ENCODE measurements around the gene CNOT10.
A peak's percentile ranks its signal among the peaks of the same experiment; 100 is the strongest.
"Not testable (repeated sequence)": the region's sequence is repeated elsewhere in the genome, so short reads cannot be mapped to it uniquely, and the experiment has no call there.

CNOT10 gene
- total RNA-seq = 55.2 to 60.2 reads per million in 2 donors

- DNase-seq = peak; percentile 96
These were observed at the start of gene CNOT10 for GRCh38 chr3:32684800-32685542. TSS of gene CNOT10 (plus strand) at chr3:32685188. CDS start at chr3:32685461, 273 bp downstream.

GRCh38 chr3:32640939-32641338 lies 44.0 kb upstream of the CNOT10 start:
- no peak for DNase-seq

DNA sequence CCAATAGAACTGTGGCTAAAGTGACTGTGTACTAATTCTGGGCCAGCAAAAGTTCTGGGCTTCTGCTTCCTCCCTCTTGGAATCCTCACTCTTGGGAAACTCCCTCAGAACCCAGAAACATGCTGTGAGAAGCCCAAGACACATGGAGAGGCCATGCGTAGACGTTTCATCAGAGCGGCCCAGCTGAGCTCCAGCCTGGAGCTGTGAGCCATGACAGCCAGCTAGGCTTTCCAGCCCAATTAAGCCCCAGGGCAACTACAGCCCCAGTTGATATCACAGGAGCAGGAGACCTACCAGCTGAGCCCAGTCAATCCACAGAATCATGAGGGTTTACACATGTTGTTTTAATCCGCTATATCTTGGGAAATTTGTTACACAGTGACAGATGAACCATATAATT lies 43.6 kb upstream of the CNOT10 start:
- DNase-seq = no peak

- DNase-seq = no peak
These were observed 41.6 kb upstream of the CNOT10 start for GRCh38 chr3:32643354-32643753.

DNA sequence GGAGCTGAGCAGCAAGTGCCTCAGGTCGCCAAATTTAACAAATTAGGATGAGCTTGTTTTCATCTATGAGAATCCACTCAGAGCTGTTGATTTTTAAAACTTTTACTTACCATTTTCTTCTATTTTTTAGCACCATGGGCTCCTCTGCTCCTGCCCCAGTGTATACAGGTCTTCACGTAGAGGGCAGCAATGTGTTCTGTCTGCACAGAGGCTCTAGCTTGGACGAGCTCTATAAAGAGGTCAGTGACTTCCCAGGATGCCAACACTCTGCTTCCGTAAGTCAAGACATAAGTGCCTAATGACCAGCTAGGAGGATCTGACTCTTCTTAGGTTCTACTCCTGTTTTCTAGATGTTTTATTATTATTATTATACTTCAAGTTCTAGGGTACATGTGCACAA lies 41.2 kb upstream of the CNOT10 start:
- DNase-seq = no peak

DNA sequence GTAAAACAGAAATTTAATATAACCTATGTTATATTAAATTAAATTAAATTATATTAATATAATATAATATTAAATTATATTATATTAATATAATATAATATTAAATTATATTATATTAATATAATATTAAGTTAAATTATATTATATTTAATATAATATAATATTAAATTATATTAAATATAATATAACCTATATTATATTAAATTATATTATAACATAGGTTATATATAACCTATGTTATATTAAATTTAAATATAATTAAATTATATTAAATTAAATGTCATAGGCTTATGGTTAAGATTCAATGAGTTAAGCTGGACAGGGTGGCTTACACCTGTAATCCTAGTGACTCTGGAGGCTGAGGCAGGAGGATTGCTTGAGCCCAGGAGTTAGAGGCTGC lies 40.6 kb upstream of the CNOT10 start:
- no peak for DNase-seq

- DNase-seq = no peak
These were observed 38.2 kb upstream of the CNOT10 start for GRCh38 chr3:32646761-32647160.

- not testable (repeated sequence) for DNase-seq
These were observed 32.5 kb upstream of the CNOT10 start for GRCh38 chr3:32652337-32653100.

GRCh38 chr3:32655167-32655566 lies 29.8 kb upstream of the CNOT10 start:
- DNase-seq = no peak

DNA sequence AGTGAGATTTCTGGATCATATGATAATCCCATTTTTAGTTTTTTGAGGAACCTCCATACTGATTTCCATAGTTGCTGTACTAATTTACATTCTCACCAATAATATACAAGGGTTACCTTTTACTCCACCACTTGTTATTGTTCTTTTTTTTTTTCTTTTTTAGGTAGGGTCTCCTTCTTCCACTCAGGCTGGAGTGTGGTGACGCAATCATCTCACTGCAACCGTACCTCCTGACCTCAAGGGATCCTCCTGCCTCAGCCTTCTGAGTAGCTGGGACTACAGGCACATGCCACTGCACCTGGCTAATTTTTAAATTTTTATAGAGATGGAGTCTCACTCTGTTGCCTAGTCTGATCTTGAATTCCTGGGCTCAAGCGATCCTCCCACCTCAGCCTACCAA lies 24.4 kb upstream of the CNOT10 start:
- no peak for DNase-seq

DNA sequence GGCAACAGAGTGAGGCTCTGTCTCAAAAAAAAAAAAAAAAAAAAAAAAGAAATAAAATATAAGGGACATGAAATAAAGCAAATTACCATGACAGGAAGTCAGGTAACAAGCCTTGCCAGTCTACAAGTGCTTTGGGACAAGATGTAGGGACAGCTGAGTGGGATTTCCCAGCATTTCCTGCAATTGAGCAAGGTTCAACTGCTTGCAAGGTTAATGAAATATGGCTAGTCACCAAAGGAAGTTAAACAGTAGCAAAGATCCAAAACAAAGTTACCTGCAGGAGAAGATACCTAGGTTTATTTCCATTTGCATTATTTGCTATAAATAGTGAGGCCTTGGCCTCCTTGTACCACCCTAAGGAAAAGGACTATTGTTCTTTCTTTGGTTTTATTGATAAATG lies 22.3 kb upstream of the CNOT10 start:
- DNase-seq = no peak

DNA sequence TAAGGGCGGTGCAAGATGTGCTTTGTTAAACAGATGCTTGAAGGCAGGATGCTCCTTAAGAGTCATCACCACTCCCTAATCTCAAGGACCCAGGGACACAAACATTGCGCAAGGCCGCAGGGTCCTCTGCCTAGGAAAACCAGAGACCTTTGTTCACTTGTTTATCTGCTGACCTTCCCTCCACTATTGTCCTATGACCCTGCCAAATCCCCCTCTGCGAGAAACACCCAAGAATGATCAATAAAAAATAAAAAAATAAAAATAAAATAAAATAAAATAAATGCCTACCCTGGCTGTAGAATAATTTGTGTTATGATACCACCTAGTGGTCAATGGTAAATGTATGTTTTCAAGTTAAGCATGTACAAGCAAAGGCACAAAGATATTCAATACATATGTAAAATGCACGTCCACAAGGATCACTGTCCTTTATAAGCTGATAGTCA lies 20.3 kb upstream of the CNOT10 start:
- DNase-seq = not testable (repeated sequence)

- DNase-seq = no peak
These were observed 17.9 kb upstream of the CNOT10 start for GRCh38 chr3:32667072-32667582.

DNA sequence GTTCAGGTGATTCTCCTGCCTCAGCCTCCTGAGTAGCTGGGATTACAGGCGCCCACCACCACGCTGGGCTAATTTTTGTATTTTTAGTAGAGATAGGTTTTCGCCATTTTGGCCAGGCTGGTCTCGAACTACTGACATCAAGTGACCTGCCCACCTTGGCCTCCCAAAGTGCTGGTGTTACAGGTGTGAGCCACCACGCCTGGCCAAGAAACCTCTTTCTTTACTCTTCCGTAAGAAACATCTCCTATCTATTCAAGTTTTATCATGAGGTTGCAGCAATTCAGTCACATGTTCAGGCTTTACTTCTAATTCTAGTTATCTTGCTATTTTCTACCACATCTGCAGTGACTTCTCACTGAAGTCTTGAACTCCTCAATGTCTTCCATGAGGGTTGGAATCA lies 15.8 kb upstream of the CNOT10 start:
- DNase-seq = not testable (repeated sequence)

DNA sequence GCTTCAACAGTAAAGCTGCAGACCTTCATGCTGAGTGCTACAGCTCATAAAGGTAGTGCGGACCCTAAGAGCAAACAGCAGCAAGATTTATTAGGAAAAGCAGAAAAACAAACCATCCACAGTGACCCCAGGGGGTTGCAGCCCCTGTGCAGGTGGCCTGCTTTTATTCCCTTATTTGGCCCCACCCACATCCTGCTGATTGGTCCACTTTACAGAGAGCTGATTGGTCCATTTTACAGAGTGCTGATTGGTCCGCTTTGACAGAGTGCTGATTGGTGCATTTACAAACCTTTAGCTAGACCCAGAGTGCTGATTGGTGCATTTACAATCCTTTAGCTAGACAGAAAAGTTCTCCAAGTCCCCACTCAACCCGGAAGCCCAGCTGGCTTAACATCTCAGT lies 11.3 kb upstream of the CNOT10 start:
- not testable (repeated sequence) for DNase-seq

DNA sequence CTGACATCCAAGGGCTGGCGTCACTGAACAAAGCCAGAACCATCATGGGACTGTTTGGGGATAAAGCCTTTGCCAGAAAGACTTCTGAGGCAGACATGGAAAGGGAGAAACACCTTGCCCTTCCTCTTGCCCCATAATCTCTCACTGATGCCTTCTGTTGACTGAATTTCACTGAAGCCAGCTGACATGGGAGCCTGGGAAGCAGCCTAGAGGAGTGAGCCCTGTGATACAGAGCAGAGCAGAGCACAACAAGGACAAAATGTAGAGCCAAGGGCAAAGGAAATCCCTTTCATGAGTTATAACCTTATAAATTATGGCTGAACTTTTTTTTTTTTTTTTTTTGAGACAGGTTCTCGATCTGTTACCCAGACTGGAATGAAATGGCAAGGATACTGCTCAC lies 9.8 kb upstream of the CNOT10 start:
- no peak for DNase-seq

DNA sequence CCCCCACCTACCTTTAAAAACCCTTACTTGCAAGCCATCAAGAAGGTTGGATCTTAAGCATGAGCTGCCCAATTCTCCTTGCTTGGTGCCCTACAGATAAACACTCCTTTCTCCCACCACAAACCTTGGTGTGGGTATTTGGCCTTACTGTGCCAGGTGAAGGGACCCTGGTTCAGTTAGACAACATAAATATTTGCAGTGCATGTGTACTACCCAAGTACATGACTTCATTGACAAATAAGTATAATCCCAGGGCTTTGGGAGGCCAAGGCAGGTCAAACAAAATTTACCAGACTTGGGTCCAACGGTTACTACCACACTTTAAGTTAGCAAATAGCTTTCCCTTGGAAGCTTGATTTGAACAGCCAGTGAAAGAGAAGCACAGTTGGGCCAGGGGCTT lies 9.3 kb upstream of the CNOT10 start:
- no peak for DNase-seq

- no peak for DNase-seq
These were observed 3.2 kb upstream of the CNOT10 start for GRCh38 chr3:32681811-32682210.

- no peak for DNase-seq
These were observed 774 bp upstream of the CNOT10 start for GRCh38 chr3:32684029-32684799.

- no peak for DNase-seq
These were observed 676 bp downstream of the CNOT10 start for GRCh38 chr3:32685543-32686185.

- no peak for DNase-seq
These were observed 1.7 kb downstream of the CNOT10 start for GRCh38 chr3:32686713-32687112.

GRCh38 chr3:32691847-32692246 lies 6.9 kb downstream of the CNOT10 start:
- no peak for DNase-seq

DNA sequence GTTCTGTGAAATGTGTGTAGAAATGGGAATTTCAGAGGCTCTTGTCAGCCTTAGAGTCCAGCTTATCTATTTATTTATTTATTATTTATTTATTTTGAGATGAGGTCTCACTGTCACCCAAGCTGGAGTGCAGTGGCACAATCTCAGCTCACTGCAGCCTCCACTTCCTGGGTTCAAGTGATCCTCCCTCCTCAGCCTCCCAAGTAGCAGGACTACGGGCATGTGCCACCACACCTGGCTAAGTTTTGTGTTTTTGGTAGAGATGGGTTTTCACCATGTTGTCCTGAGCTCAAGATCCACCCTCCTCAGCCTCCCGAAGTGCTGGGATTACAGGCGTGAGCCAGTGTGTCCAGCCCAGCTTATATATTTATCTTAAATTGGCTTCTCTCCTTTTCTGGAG lies 11.5 kb downstream of the CNOT10 start:
- no peak for DNase-seq
